Embryonic facial prominence (tissue), 1 donor: ENCODE results near the gene USP22.
"Not testable (repeated sequence)": the region's sequence is repeated elsewhere in the genome, so short reads cannot be mapped to it uniquely, and the experiment has no call there.

ENCODE experiments used
- DNase-seq: peaks from one replicate; pipeline ENCODE4 v3.0.0-alpha.2; 2016; ENCODE audit errors: extremely low spot score

Gene USP22

GRCh38 chr17:20988001-20988636 lies 54.7 kb downstream of the USP22 start:
- no peak for DNase-seq

GRCh38 chr17:20987511-20987910 lies 55.3 kb downstream of the USP22 start:
- no peak for DNase-seq

- DNase-seq = no peak
Observed at GRCh38 chr17:20986767-20987510, 55.9 kb downstream of the USP22 start.

- no peak for DNase-seq
Observed at GRCh38 chr17:20983359-20983637, 59.5 kb downstream of the USP22 start.

GRCh38 chr17:20982589-20983358 lies 60.0 kb downstream of the USP22 start:
- no peak for DNase-seq

GRCh38 chr17:20981046-20981920 lies 61.5 kb downstream of the USP22 start:
- DNase-seq = no peak

- DNase-seq = no peak
Observed at GRCh38 chr17:20979792-20980083, 63.1 kb downstream of the USP22 start.

- DNase-seq = not testable (repeated sequence)
Observed at GRCh38 chr17:20979007-20979791, 63.6 kb downstream of the USP22 start.

GRCh38 chr17:20977609-20978253 lies 65.1 kb downstream of the USP22 start:
- DNase-seq = not testable (repeated sequence)

- DNase-seq = no peak
Observed at GRCh38 chr17:20975566-20975965, 67.2 kb downstream of the USP22 start.

GRCh38 chr17:20970329-20970728 lies 72.5 kb downstream of the USP22 start:
- no peak for DNase-seq

GRCh38 chr17:20968913-20969616 lies 73.7 kb downstream of the USP22 start:
- DNase-seq = no peak

- DNase-seq = no peak
Observed at GRCh38 chr17:20967776-20968175, 75.0 kb downstream of the USP22 start.

GRCh38 chr17:20966870-20967269 lies 75.9 kb downstream of the USP22 start:
- DNase-seq = no peak

- no peak for DNase-seq
Observed at GRCh38 chr17:20965492-20965891, 77.3 kb downstream of the USP22 start.

- DNase-seq = peak; percentile 21
Observed at GRCh38 chr17:20961586-20961985, 81.2 kb downstream of the USP22 start.

- no peak for DNase-seq
Observed at GRCh38 chr17:20960871-20961270, 81.9 kb downstream of the USP22 start.

GRCh38 chr17:20955427-20956323 lies 87.1 kb downstream of the USP22 start:
- DNase-seq = no peak

- DNase-seq = no peak
Observed at GRCh38 chr17:20954794-20955193, 88.0 kb downstream of the USP22 start.
